H9 (cell line): ENCODE data around the gene THOC2. TPM values are rescaled to one million over a fixed set of nuclear protein-coding genes. Genes with fewer than 3 reads are reported as not detected.

Experiments used
- DNase-seq: peaks from one replicate; pipeline ENCODE4 v3.0.0-alpha.2; 2017
- H2AFZ ChIP-seq: one replicate; pipeline ENCODE4 v1.6.1; 2013; ENCODE audit warnings: mild to moderate bottlenecking, low read length, control low read depth, moderate library complexity
- H2AK5ac ChIP-seq: 2 replicates; pipeline ENCODE4 v1.6.1; 2013; ENCODE audit warnings: low read length, control low read depth, mixed read lengths; ENCODE audit not compliant: insufficient read length
- H2BK120ac ChIP-seq: one replicate; pipeline ENCODE4 v1.6.1; 2013; ENCODE audit warnings: low read depth, mild to moderate bottlenecking, low read length, control low read depth, inconsistent platforms; ENCODE audit not compliant: poor library complexity, severe bottlenecking
- H2BK12ac ChIP-seq: 2 replicates; pipeline ENCODE4 v1.6.1; 2013; ENCODE audit warnings: low read length, control low read depth, mixed read lengths, low read depth; ENCODE audit not compliant: insufficient read length
- H2BK15ac ChIP-seq: 2 replicates; pipeline ENCODE4 v1.6.1; 2013; ENCODE audit warnings: low read depth, low read length, control low read depth
- H2BK20ac ChIP-seq: one replicate; pipeline ENCODE4 v1.6.1; 2013; ENCODE audit warnings: low read depth, mild to moderate bottlenecking, low read length, control low read depth, inconsistent platforms; ENCODE audit not compliant: poor library complexity, severe bottlenecking
- H2BK5ac ChIP-seq: 2 replicates; pipeline ENCODE4 v1.6.1; 2013; ENCODE audit warnings: low read length, control low read depth, mixed read lengths; ENCODE audit not compliant: insufficient read length
- H3K14ac ChIP-seq: 2 replicates; pipeline ENCODE4 v1.6.1; 2013; ENCODE audit warnings: low read length, control low read depth; ENCODE audit not compliant: insufficient read depth
- H3K18ac ChIP-seq: 2 replicates; pipeline ENCODE4 v1.6.1; 2013; ENCODE audit warnings: low read depth, mild to moderate bottlenecking, mixed read lengths, low read length, control low read depth; ENCODE audit not compliant: insufficient read length
- H3K23ac ChIP-seq: 2 replicates; pipeline ENCODE4 v1.6.1; 2013; ENCODE audit warnings: low read length, control low read depth, mixed read lengths, low read depth; ENCODE audit not compliant: insufficient read length
- H3K23me2 ChIP-seq: 2 replicates; pipeline ENCODE4 v1.6.1; 2013; ENCODE audit warnings: low read depth, mild to moderate bottlenecking, mixed read lengths, low read length, control low read depth; ENCODE audit not compliant: insufficient read length, poor library complexity, severe bottlenecking
- H3K27ac ChIP-seq: 2 replicates; pipeline ENCODE4 v1.5.1; 2013; ENCODE audit warnings: low read length, control low read depth, mixed read lengths, low read depth; ENCODE audit not compliant: insufficient read length
- H3K27me3 ChIP-seq: 2 replicates; pipeline ENCODE4 v1.6.1; 2013; ENCODE audit warnings: low read length, control low read depth, inconsistent platforms; ENCODE audit not compliant: insufficient read depth
- H3K4ac ChIP-seq: 2 replicates; pipeline ENCODE4 v1.6.1; 2013; ENCODE audit warnings: low read depth, mild to moderate bottlenecking, control low read depth, inconsistent platforms, low read length, moderate library complexity
- H3K4me1 ChIP-seq: 2 replicates; pipeline ENCODE4 v1.6.1; 2013; ENCODE audit warnings: low read length, control low read depth, inconsistent platforms; ENCODE audit not compliant: insufficient read depth
- H3K4me2 ChIP-seq: 2 replicates; pipeline ENCODE4 v1.6.1; 2013; ENCODE audit warnings: low read length, control low read depth, mixed read lengths; ENCODE audit not compliant: insufficient read length, insufficient read depth
- H3K56ac ChIP-seq: 2 replicates; pipeline ENCODE4 v1.6.1; 2013; ENCODE audit warnings: low read depth, mild to moderate bottlenecking, mixed read lengths, low read length, control low read depth; ENCODE audit not compliant: insufficient read length
- H3K79me1 ChIP-seq: 2 replicates; pipeline ENCODE4 v1.6.1; 2013; ENCODE audit warnings: low read depth, mild to moderate bottlenecking, moderate library complexity, low read length, control low read depth, inconsistent platforms; ENCODE audit not compliant: insufficient read depth, poor library complexity, severe bottlenecking
- H3K79me2 ChIP-seq: 2 replicates; pipeline ENCODE4 v1.6.1; 2013; ENCODE audit warnings: low read length, control low read depth, inconsistent platforms; ENCODE audit not compliant: insufficient read depth
- H3K9ac ChIP-seq: 2 replicates; pipeline ENCODE4 v1.6.1; 2013; ENCODE audit warnings: low read length, control low read depth, mixed read lengths; ENCODE audit not compliant: insufficient read length; ENCODE audit errors: extremely low read depth
- H3K9me3 ChIP-seq: one replicate; pipeline ENCODE4 v1.6.1; 2013; ENCODE audit warnings: low read depth, low read length, inconsistent platforms; ENCODE audit not compliant: control insufficient read depth
- H3T11ph ChIP-seq: one replicate; pipeline ENCODE4 v1.6.1; 2013; ENCODE audit warnings: mild to moderate bottlenecking, low read length, control low read depth, inconsistent platforms
- H4K20me1 ChIP-seq: one replicate; pipeline ENCODE4 v1.6.1; 2013; ENCODE audit not compliant: control insufficient read depth, insufficient read length, insufficient read depth
- H4K5ac ChIP-seq: 2 replicates; pipeline ENCODE4 v1.6.1; 2013; ENCODE audit warnings: low read depth, mild to moderate bottlenecking, mixed read lengths, low read length, control low read depth; ENCODE audit not compliant: insufficient read length
- H4K8ac ChIP-seq: replicated peaks from 2 replicates; pipeline ENCODE4 v1.6.1; 2013; ENCODE audit warnings: low read length, control low read depth, mixed read lengths, low read depth; ENCODE audit not compliant: insufficient read length
- H4K91ac ChIP-seq: 2 replicates; pipeline ENCODE4 v1.6.1; 2013; ENCODE audit warnings: low read depth, mild to moderate bottlenecking, moderate library complexity, mixed read lengths, low read length, control low read depth; ENCODE audit not compliant: insufficient read length
- H3K27ac Mint-ChIP-seq, 3 experiments: 2 replicates in 2 of 3; 3 replicates in 1 of 3; pipeline ENCODE4 v1.8.0; 2020 to 2021; ENCODE audit warnings: mixed read lengths in 3 of 3, mild to moderate bottlenecking in 1 of 3, moderate library complexity in 1 of 3
- H3K27me3 Mint-ChIP-seq: 2 replicates; pipeline ENCODE4 v1.8.0; 2021; ENCODE audit warnings: low read depth, mild to moderate bottlenecking, moderate library complexity, mixed read lengths
- H3K36me3 Mint-ChIP-seq, 3 experiments: 2 replicates in 2 of 3; 3 replicates in 1 of 3; pipeline ENCODE4 v1.8.0; 2020 to 2021; ENCODE audit warnings: low read depth in 3 of 3, mixed read lengths in 3 of 3; ENCODE audit not compliant: insufficient read depth in 1 of 3
- H3K4me1 Mint-ChIP-seq, 2 experiments: 2 replicates each; pipeline ENCODE4 v1.8.0; 2020; ENCODE audit warnings: mixed read lengths in 2 of 2
- H3K4me3 Mint-ChIP-seq, 2 experiments: 2 replicates in 1 of 2; 3 replicates in 1 of 2; pipeline ENCODE4 v1.8.0; 2020 to 2021; ENCODE audit warnings: mild to moderate bottlenecking in 2 of 2, mixed read lengths in 2 of 2, moderate library complexity in 1 of 2
- H3K9me3 Mint-ChIP-seq, 2 experiments: 2 replicates in 1 of 2; 3 replicates in 1 of 2; pipeline ENCODE4 v1.8.0; 2020; ENCODE audit warnings: mild to moderate bottlenecking in 2 of 2, mixed read lengths in 2 of 2, moderate library complexity in 1 of 2
- CTCF ChIP-seq: fragments of 200-600 bp; sonication (generic); conservative IDR thresholded peaks from 3 replicates; pipeline ENCODE4 v1.8.0; 2021; ENCODE audit warnings: antibody characterized with exemption, mild to moderate bottlenecking
- WGBS: extraction: QIAGEN DNeasy Blood & Tissue Kit; methylation state at CpG from one replicate; pipeline ENCODE4 v1.1.7; 2013; ENCODE audit warnings: missing lambda C conversion rate, low lambda C conversion rate, mixed read lengths; ENCODE audit not compliant: insufficient read length; ENCODE audit errors: extremely low coverage; 5-methylcytosine and 5-hydroxymethylcytosine counted together
- total RNA-seq: library from RNA; stranded (reverse); gene quantifications from 2 replicates; pipeline ENCODE4 v1.2.1, GENCODE V29; 2021

THOC2 gene
- total RNA-seq, 1 experiment from 2014 or later = 72.1 TPM

GRCh38 chrX:123753656-123754350 is 21.0 kb upstream of the THOC2 start:
- Histone ChIP-seq H3K23ac (no peak overlapping the region), H3K4me2 (no peak overlapping the region), H3K9me3 (peaks cover 21% of the 10 kb centered on the region), H2BK120ac (no peak overlapping the region), H2AK5ac (no peak overlapping the region), H3K14ac (no peak overlapping the region), H3K4ac (no peak overlapping the region), H4K20me1 (no peaks in the 10 kb centered on the region), H4K91ac (no peak overlapping the region), H2BK5ac (no peak overlapping the region), H3K23me2 (no peaks in the 10 kb centered on the region), H3K9ac (no peak overlapping the region), H3K56ac (no peak overlapping the region), H2AFZ (no peak overlapping the region), H3T11ph (no peak overlapping the region), H4K5ac (no peak overlapping the region), H2BK20ac (no peak overlapping the region), H3K27me3 (no peaks in the 10 kb centered on the region), H2BK15ac (no peak overlapping the region), H3K79me2 (no peaks in the 10 kb centered on the region), H4K8ac (no peak overlapping the region), H3K18ac (no peak overlapping the region), H3K79me1 (no peaks in the 10 kb centered on the region), H3K4me1 (no peaks in the 10 kb centered on the region), H2BK12ac (no peak overlapping the region), H3K27ac (no peak overlapping the region)
- H3K36me3 Mint-ChIP-seq = peaks cover 4 to 7% (median 6%) of the 10 kb centered on the region in 3 experiments; a peak in 5 of 7 replicates
- H3K4me3 Mint-ChIP-seq = no peak overlapping the region
- H3K27ac Mint-ChIP-seq = no peak overlapping the region
- no peaks in the 10 kb centered on the region for H3K4me1 Mint-ChIP-seq
- DNase-seq = no peak
- no CpG with 5 or more reads among the region's 8 CpGs for WGBS
- no peak for TF ChIP-seq CTCF
- H3K27me3 Mint-ChIP-seq = no peaks in the 10 kb centered on the region
- H3K9me3 Mint-ChIP-seq = peaks cover 13 to 73% of the 10 kb centered on the region in 2 experiments
